Heart left ventricle (tissue), 16 donors: ENCODE results near the gene ZRANB1. TPM values are rescaled to one million over a fixed set of nuclear protein-coding genes. Genes with fewer than 3 reads are reported as not detected.
A peak's percentile ranks its signal among the peaks of the same experiment; 100 is the strongest.

Experiments
- ATAC-seq, 4 donors: fragments of 200-7000 bp; cut with Tn5 transposase; one replicate each; pipeline ENCODE4 v1.9.1; 2020 to 2022; ENCODE audit warnings: moderate library complexity in 4 of 4, mild to moderate bottlenecking in 3 of 4, moderate number of reproducible peaks in 1 of 4
- DNase-seq, 5 donors: peaks; one replicate each; pipeline ENCODE4 v3.0.0-alpha.2; 2020
- H3K27ac ChIP-seq, 12 donors: fragments of 200-600 bp; sonication (generic) in 4 of 12; one replicate each; pipeline versions ENCODE4 v1.5.0 to v1.8.0; 2016 to 2022; ENCODE audit warnings: mild to moderate bottlenecking in 2 of 12
- H3K27me3 ChIP-seq, 9 donors: fragments of 200-600 bp; sonication (generic) in 2 of 9; one replicate each; pipeline versions ENCODE4 v1.5.1 to v1.8.0; 2016 to 2022; ENCODE audit warnings: mild to moderate bottlenecking in 3 of 9
- H3K36me3 ChIP-seq, 9 donors: fragments of 200-600 bp; sonication (generic) in 2 of 9; one replicate each; pipeline versions ENCODE4 v1.5.0 to v1.8.0; 2018 to 2022; ENCODE audit warnings: mild to moderate bottlenecking in 2 of 9
- H3K4me1 ChIP-seq, 12 donors: fragments of 200-600 bp; sonication (generic) in 4 of 12; one replicate each; pipeline versions ENCODE4 v1.5.0 to v1.8.0; 2016 to 2022; ENCODE audit warnings: mild to moderate bottlenecking in 3 of 12
- H3K4me3 ChIP-seq, 12 donors: fragments of 200-600 bp; sonication (generic) in 4 of 12; one replicate each; pipeline versions ENCODE4 v1.5.0 to v1.8.0; 2017 to 2022; ENCODE audit warnings: mild to moderate bottlenecking in 9 of 12, moderate library complexity in 4 of 12
- H3K9me3 ChIP-seq, 12 donors: fragments of 200-600 bp; sonication (generic) in 4 of 12; one replicate each; pipeline versions ENCODE4 v1.5.0 to v1.8.0; 2016 to 2022; ENCODE audit warnings: mild to moderate bottlenecking in 1 of 12
- POLR2A ChIP-seq, 2 donors: fragments of 450-650 bp; IDR thresholded peaks; one replicate each; pipeline ENCODE4 v1.6.1; 2017; ENCODE audit warnings: antibody characterized with exemption in 2 of 2, mild to moderate bottlenecking in 2 of 2, moderate library complexity in 2 of 2
- WGBS, 4 donors: extraction: QIAGEN DNeasy Blood & Tissue Kit in 2 of 4; methylation state at CpG; one replicate each; pipeline versions ENCODE4 v1.1.5 to v1.1.7; 2013 to 2018; 5-methylcytosine and 5-hydroxymethylcytosine counted together
- intact Hi-C, 10 donors: fragments of 100-400 bp; cut with DNase I; formaldehyde crosslinking; loops; one replicate each; pipeline versions ENCODE4 v1.11.1 to v1.14.2; 2022
- polyA plus RNA-seq, 2 donors: library from polyadenylated mRNA; stranded (reverse); fragments of 200-250 nt; gene quantifications; one replicate each; pipeline ENCODE4 v1.2.3, GENCODE V29; 2013
- total RNA-seq, 9 donors: library from RNA; depleted of rRNA in 2 of 9; stranded (reverse); fragments of >200 nt in 2 of 9; fragmentation: NEBNext Ultra II Directional in 3 of 9; extraction: Animal tissue kit (Norgen Biotek cat#: 25700) in 3 of 9; gene quantifications; one replicate each; pipeline versions ENCODE4 v1.1.0 to v1.2.4, GENCODE V29; 2016 to 2023
- TF ChIP-seq, protein P1 (sequence below), 12 donors: fragments of 200-600 bp; sonication (generic) in 4 of 12; IDR thresholded peaks; one replicate each; pipeline versions ENCODE4 v1.5.0 to v1.8.0; 2018 to 2022; ENCODE audit warnings: antibody characterized with exemption in 12 of 12, mild to moderate bottlenecking in 5 of 12
- donor health status: ischemic (EF 13 %, LVEDD 7.1; RV severe dilation, severe dysfunction).
- donor health status: healthy with polysubstance abuse.
- donor health status: DM: no; HTN: yes; CAD: no.
- donor health status: DM: no; HTN: no; CAD: no.
- donor health status: ischemic (EF 25% LVEDD 6.9; RV normal size, moderate dysfunction).
- donor health status: ischemic (EF 25% LVEDD 5.7; RV mildly dilated, moderate dysfunction).
- donor health status: healthy.
- donor health status: DM: yes; HTN: yes; CAD: no.
- donor health status: ischemic (EF 35%, LVEDD 5.7; RV mildly dilated, moderate dysfunction).
- donor health status: nonischemic (EF 11% LVEDD 7.7; RV severe dilation, severe dysfunction).
- donor health status: DM: yes; HTN: yes; CAD: no.
- donor health status: PGD.
- donor health status: ischemic (EF 29% LVEDD 5.4; RV normal size, mild dysfunction).
- donor health status: nonischemic (EF 23%, LVEDD 6.1; RV moderate dilation, normal function).

The ZRANB1 gene
- total and polyA plus RNA-seq, 11 donors, result 11.4 to 31.3 (median 25.6) TPM

DNA sequence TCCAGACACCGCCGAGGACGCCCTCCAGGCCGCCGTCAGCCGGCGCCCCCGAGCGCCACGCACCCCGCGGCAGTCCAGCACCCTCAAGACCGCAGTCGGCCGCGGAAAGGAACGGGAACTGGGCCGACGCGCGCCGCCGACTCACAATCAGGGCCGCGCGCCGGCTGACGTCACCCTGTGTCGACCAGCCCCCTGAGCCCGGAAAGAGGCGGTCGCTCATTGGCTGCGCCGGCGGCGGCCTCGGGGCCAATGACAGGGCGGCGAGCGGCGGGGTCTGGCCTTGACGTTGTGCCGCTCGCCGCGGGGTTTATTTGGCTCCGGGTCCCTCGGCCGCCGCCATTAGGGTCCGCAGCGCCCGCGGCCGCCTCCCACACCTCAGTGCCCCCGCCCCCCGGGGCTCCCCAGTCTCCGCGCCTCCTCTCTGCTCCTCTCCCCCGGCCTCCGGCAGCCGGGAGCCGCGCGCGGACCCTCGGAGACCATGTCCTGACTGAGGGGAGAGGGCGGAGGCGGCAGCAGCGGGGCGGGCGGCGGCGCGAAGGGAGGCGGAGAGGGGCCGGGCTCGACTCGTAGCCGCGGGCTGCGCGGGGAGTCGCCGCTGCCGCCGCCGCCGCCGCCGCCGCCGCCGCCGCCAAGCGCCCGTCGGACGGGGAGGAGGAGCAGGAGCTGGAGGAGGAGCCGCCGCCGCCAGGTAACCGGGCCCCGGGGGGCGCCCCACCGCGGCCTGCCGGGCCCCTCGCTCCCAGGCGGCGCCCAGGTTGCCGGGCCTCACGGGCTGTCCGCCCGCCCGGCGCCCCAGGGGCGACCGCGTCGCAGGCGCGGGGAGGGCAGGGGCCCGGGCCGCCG lies 25.1 kb upstream of the ZRANB1 start:
- Histone ChIP-seq H3K9me3 (no peaks in the 10 kb centered on the region), H3K4me3 (peak overlapping the region; percentile 80 to 97 (median 88)), H3K27ac (peak overlapping the region; percentile 92 to 99 (median 96)), H3K36me3 (no peaks in the 10 kb centered on the region), H3K4me1 (peaks cover 5 to 52% (median 40%) of the 10 kb centered on the region in 12 donors), H3K27me3 (no peaks in the 10 kb centered on the region)
- DNase-seq (peak; percentile 99 to 100 (median 99)), ATAC-seq (peak; percentile 98 to 99 (median 98))
- WGBS, 4 donors, result 0 to 1% (median 0%) methylated on average over 10 to 126 of the region's 126 CpGs
- TF ChIP-seq, protein P1, sequence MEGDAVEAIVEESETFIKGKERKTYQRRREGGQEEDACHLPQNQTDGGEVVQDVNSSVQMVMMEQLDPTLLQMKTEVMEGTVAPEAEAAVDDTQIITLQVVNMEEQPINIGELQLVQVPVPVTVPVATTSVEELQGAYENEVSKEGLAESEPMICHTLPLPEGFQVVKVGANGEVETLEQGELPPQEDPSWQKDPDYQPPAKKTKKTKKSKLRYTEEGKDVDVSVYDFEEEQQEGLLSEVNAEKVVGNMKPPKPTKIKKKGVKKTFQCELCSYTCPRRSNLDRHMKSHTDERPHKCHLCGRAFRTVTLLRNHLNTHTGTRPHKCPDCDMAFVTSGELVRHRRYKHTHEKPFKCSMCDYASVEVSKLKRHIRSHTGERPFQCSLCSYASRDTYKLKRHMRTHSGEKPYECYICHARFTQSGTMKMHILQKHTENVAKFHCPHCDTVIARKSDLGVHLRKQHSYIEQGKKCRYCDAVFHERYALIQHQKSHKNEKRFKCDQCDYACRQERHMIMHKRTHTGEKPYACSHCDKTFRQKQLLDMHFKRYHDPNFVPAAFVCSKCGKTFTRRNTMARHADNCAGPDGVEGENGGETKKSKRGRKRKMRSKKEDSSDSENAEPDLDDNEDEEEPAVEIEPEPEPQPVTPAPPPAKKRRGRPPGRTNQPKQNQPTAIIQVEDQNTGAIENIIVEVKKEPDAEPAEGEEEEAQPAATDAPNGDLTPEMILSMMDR (IDR thresholded peaks at IDR 0.05), result peak in 1 of 12 donors; percentile 5
- TF ChIP-seq POLR2A (IDR thresholded peaks at IDR 0.05), result peak; percentile 85 to 98
- intact Hi-C loops, result loop anchor here in 5 of 10 donors (5.0 to 10.0 kb wide), 9 partner anchors 35 to 905 kb away; partner anchors contain the start of genes BCCIP (in 1 of the 5), EDRF1 (in 1 of the 5), EEF1AKMT2 (in 1 of the 5) and UROS (in 1 of the 5)

DNA sequence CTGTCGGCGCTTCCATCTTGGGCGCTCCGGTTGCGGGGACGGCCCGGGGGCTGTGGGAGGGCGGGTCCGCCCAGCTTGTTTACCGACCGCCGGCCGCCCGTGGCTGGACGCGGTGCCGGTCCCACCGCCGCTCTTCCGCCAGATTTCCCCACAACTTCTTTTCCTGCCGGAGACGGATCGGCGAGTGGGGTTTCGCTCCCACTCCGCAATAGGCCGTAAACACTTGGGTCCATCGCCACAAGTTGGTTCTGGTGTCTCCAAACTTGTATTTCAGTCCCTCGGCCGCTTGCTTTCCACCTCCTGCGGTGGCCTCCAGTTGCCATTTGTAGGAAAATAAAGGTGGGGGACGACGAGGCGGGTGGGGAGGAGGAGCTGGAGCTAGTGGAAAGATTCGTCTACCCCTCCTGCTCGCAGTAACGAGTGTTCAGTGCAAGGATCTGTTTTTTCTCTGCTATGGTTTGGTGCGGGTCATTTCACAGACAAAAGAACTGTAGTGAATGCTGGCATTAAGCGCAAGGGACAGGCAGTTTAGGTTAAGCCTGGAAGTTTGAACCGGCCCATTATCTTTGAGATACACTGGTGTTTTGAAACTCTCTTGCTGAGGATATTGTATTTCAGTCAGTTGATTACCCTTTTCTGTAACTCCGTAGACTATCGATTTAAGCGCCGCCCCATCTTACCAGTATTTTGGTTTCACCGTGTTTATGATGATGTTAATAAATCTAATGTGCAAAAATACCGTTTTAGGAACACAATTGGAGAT lies 24.3 kb upstream of the ZRANB1 start:
- TF ChIP-seq, protein P1 (IDR thresholded peaks at IDR 0.05), result no peak
- TF ChIP-seq POLR2A (IDR thresholded peaks at IDR 0.05), result peak in 1 of 2 donors; percentile 24
- no peaks in the 10 kb centered on the region for H3K27me3 ChIP-seq
- DNase-seq (peak in 4 of 5 donors; percentile 44 to 48 (median 46)), ATAC-seq (peak in 3 of 4 donors; percentile 16 to 34 (median 32))
- intact Hi-C loops, result loop anchor here in 5 of 10 donors (5.0 to 10.0 kb wide), 9 partner anchors 35 to 905 kb away; partner anchors contain the start of genes BCCIP (in 1 of the 5), EDRF1 (in 1 of the 5), EEF1AKMT2 (in 1 of the 5) and UROS (in 1 of the 5)
- WGBS, 4 donors, result 0 to 1% (median 1%) methylated on average over 15 to 46 of the region's 46 CpGs
- peaks cover 0 to 2% (median 0%) of the 10 kb centered on the region in 9 donors for H3K36me3 ChIP-seq
- no peaks in the 10 kb centered on the region for H3K9me3 ChIP-seq
- peak overlapping the region; percentile 92 to 99 (median 96) for H3K27ac ChIP-seq
- H3K4me3 ChIP-seq, result peak overlapping the region; percentile 80 to 97 (median 88)
- peaks cover 5 to 51% (median 38%) of the 10 kb centered on the region in 12 donors for H3K4me1 ChIP-seq

DNA sequence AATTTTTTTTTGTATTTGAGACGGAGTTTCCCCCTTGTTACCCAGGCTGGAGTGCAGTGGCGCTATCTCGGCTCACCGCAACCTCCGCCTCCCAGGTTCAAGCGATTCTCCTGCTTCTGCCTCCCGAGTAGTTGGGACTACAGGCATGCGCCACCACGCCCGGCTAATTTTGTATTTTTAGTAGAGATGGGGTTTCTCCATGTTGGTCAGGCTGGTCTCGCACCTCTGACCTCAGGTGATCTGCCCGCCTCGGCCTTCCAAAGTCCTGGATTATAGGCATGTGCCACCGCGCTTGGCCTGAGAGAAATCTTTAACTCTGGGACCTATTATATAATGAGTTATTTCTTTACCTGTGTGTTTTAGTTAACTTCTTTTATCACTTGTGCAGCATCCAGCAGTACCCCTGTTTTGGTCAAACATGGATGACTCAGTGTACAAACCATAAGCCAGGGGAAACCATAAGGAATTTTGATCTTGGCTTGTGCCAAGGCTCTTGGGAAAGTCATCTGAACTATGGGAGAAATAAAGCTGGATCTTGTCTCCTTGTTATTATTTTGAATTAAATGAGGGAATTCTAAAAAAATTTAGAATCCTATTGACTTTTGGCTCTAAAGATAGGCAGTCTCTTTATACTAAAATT lies 23.6 kb upstream of the ZRANB1 start:
- Histone ChIP-seq H3K27me3 (no peaks in the 10 kb centered on the region), H3K27ac (peak overlapping the region in 11 of 12 donors; percentile 92 to 99 (median 96)), H3K4me1 (peaks cover 5 to 58% (median 38%) of the 10 kb centered on the region in 12 donors), H3K9me3 (no peaks in the 10 kb centered on the region), H3K36me3 (peaks cover 0 to 8% (median 5%) of the 10 kb centered on the region in 9 donors), H3K4me3 (peak overlapping the region; percentile 80 to 97 (median 88))
- WGBS, 4 donors, result 28 to 35% (median 31%) methylated on average over 15 of the region's 15 CpGs
- no peak for DNase-seq
- intact Hi-C loops, result loop anchor here in 5 of 10 donors (5.0 to 10.0 kb wide), 9 partner anchors 34 to 904 kb away; partner anchors contain the start of genes BCCIP (in 1 of the 5), EDRF1 (in 1 of the 5), EEF1AKMT2 (in 1 of the 5) and UROS (in 1 of the 5)
- TF ChIP-seq POLR2A (IDR thresholded peaks at IDR 0.05), result no peak
- TF ChIP-seq, protein P1 (IDR thresholded peaks at IDR 0.05), result no peak
- ATAC-seq, result no peak
